LNCAP (cell line): Measurements from ENCODE around the gene SNX30.
A peak's percentile ranks its signal among the peaks of the same experiment; 100 is the strongest.

Experiments used
- CTCF ChIP-seq: fragments of 450-650 bp; IDR thresholded peaks from 2 replicates; pipeline ENCODE4 v1.5.1; 2017; ENCODE audit warnings: mild to moderate bottlenecking

SNX30 gene

DNA sequence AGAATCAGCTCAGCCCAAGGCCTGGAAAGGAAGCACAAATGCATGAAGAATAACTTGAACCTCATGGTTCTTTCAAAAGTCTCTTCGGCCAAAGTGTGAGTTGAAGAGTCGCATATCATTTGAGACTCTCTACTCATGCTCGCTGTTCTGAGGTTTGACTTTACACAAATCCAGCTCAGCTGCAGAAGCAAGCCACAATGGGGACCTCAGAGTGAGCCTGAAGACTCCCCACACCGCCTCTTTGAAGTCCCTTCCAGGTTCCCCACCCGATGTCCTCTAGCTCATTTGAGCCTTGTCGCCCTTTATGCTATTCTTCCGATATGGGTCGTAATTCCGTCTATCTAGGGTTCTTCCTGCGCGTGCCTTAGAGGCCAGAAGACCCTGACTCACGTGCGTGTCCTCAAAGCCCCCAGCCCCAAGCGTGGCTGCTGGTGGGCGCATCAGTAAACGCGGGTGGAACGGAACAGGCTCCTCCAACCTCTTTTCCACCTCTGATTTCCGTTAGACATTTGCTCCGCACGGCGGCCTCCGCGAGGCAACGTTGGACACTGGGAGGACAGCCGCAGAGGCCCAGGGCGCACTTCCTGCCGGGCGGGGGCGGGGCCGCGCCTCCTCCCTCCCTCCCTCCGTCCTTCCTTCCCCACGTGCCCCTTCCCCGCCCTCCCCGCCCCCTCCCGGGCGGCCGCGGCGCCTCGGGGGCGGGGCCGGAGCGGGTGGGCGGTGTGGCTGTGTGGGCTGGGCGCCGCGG is at the start of gene SNX30:
SNX30 (plus strand) TSS at position 745 of the 748 bp plus-strand sequence. CDS start 242 bp downstream, outside the sequence.
- no peak; the same call in 1 of the 2 replicates for TF ChIP-seq CTCF

GRCh38 chr9:112703304-112703703 is 47.3 kb upstream of the SNX30 start:
- no peak for TF ChIP-seq CTCF

GRCh38 chr9:112705768-112706427 is 44.7 kb upstream of the SNX30 start:
- TF ChIP-seq CTCF, result peak; percentile 48

- peak; percentile 73 for TF ChIP-seq CTCF
These were observed 39.4 kb upstream of the SNX30 start for GRCh38 chr9:112711050-112711689.

- TF ChIP-seq CTCF, result no peak
These were observed 37.9 kb upstream of the SNX30 start for GRCh38 chr9:112712678-112713077.

GRCh38 chr9:112717661-112718331 is 32.8 kb upstream of the SNX30 start, which contains the start of gene INIP:
Gene INIP (minus strand): TSS chr9:112718117. CDS start chr9:112716485, 1,632 bp downstream.
- peak; percentile 39; the same call in 1 of the 2 replicates for TF ChIP-seq CTCF

- TF ChIP-seq CTCF, result no peak
These were observed 31.3 kb upstream of the SNX30 start for GRCh38 chr9:112719241-112719691.
